Mesodermal cell (in vitro differentiated cells): ENCODE data around the gene DLG2.
"Not testable (repeated sequence)": the region's sequence is repeated elsewhere in the genome, so short reads cannot be mapped to it uniquely, and the experiment has no call there.

Experiments used
- H3K27ac ChIP-seq: 2 replicates; pipeline ENCODE4 v1.7.0; 2013; ENCODE audit warnings: mild to moderate bottlenecking, low read depth, low read length, moderate library complexity; ENCODE audit not compliant: severe bottlenecking
- H3K36me3 ChIP-seq: 2 replicates; pipeline ENCODE4 v1.7.1; 2013; ENCODE audit warnings: mild to moderate bottlenecking, low read length, moderate library complexity; ENCODE audit not compliant: control insufficient read depth, insufficient read depth
- H3K4me1 ChIP-seq: one replicate; pipeline ENCODE4 v1.7.1; 2013; ENCODE audit warnings: mild to moderate bottlenecking, low read length; ENCODE audit not compliant: insufficient read depth, control insufficient read depth, poor library complexity, severe bottlenecking
- H3K4me3 ChIP-seq: 2 replicates; pipeline ENCODE4 v1.7.0; 2013; ENCODE audit warnings: low read length, control low read depth, mild to moderate bottlenecking; ENCODE audit not compliant: insufficient read depth, poor library complexity, severe bottlenecking; ENCODE audit errors: extremely low read depth
- H3K9me3 ChIP-seq: 2 replicates; pipeline ENCODE4 v1.7.1; 2013; ENCODE audit warnings: mild to moderate bottlenecking, low read length, moderate library complexity; ENCODE audit not compliant: control insufficient read depth
- WGBS, 2 experiments: methylation state at CpG; one replicate each; pipeline ENCODE4 v1.1.5; 2013; ENCODE audit warnings: missing lambda C conversion rate in 2 of 2; ENCODE audit not compliant: insufficient coverage in 2 of 2; 5-methylcytosine and 5-hydroxymethylcytosine counted together

The DLG2 gene

GRCh38 chr11:85663080-85663752 lies 36.1 kb upstream of the DLG2 start:
- Histone ChIP-seq H3K36me3 (peaks cover 9% of the 10 kb centered on the region), H3K27ac (no peak overlapping the region), H3K4me3 (peak overlapping the region; percentile 86), H3K9me3 (no peaks in the 10 kb centered on the region), H3K4me1 (no peaks in the 10 kb centered on the region)
- 2% methylated on average over 3 to 7 of the region's 10 CpGs for WGBS, 2 experiments

DNA sequence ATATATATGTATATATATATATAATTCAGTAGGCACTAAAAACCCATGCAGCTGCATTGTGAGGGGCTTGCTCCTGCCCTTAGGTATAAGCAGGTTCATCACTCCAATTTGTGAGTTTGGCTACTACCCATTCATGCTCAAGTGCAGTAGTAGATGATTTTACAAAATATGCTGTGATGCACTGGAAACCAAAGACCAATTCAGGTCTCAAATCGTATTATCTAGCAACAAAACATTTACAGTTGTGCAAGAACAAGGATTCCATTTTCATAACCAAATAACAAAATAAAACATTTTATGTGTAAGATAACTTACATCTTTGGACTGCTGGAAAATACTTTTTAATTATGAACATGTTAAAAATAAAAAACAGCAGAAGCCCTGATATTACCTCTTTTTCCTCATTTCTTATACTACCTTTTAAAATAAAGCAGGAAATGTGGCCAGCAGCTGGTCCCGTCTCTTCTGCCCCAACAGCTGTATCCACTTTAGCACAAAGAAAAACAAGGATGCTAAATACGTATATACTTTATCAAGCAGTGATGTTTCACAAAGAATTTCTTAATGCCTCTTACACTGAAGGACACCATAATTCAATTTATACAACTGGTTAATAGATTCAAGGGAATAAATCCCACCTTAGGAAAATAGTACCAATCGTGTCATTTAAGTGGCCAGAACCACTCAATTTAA lies 35.0 kb upstream of the DLG2 start:
- no peaks in the 10 kb centered on the region for H3K4me1 ChIP-seq
- H3K9me3 ChIP-seq, result no peaks in the 10 kb centered on the region
- no CpG with 5 or more reads among the region's 4 CpGs for WGBS, 2 experiments
- H3K27ac ChIP-seq, result no peak overlapping the region
- peaks cover 10% of the 10 kb centered on the region for H3K36me3 ChIP-seq
- H3K4me3 ChIP-seq, result peak overlapping the region; percentile 86

DNA sequence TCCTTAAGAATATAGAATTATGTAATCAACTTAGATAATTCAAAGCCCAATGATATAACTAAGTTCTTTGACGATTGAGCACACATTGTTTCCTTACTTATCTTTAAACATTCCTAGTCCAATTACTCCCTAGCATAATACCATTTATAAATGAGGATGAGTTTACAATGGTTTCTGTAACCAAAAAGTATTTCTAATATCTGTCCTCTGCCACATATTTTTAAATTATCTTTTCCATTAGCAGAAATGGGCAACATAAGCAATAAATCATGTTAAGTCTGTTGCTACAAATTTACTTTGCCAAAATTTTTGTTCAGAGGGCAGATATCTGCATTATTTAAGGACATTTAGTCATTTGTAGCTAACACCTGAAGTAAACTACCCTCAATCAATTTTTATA lies 31.0 kb upstream of the DLG2 start:
- H3K4me3 ChIP-seq, result no peak overlapping the region
- H3K36me3 ChIP-seq, result peaks cover 34% of the 10 kb centered on the region
- H3K9me3 ChIP-seq, result no peaks in the 10 kb centered on the region
- H3K4me1 ChIP-seq, result no peaks in the 10 kb centered on the region
- no CpG with 5 or more reads among the region's 1 CpG for WGBS, 2 experiments
- H3K27ac ChIP-seq, result no peak overlapping the region

GRCh38 chr11:85656777-85657176 lies 29.6 kb upstream of the DLG2 start:
- Histone ChIP-seq H3K9me3 (no peaks in the 10 kb centered on the region), H3K27ac (no peak overlapping the region), H3K36me3 (peaks cover 41% of the 10 kb centered on the region), H3K4me1 (no peaks in the 10 kb centered on the region), H3K4me3 (no peak overlapping the region)
- no CpG with 5 or more reads among the region's 1 CpG for whole genome bisulfite sequencing, 2 experiments

DNA sequence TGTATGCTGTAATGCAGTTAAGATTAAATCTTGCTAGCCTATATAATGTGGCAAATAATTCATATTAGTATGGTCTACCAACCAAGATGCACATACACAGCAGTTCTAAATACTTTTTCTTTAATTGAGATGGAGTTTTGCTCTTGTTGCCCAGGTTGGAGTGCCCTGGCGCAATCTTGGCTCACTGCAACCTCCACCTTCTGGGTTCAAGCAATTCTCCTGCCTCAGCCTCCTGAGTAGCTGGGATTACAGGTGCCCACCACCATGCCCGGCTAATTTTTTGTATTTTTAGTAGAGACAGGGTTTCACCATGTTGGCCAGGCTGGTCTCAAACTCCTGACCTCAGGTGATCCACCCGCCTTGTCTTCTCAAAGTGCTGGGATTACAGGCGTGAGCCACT lies 27.2 kb upstream of the DLG2 start:
- H3K4me3 ChIP-seq, H3K4me1 ChIP-seq, H3K9me3 ChIP-seq, H3K27ac ChIP-seq: not testable (repeated sequence)
- 100% methylated on average over 2 of the region's 4 CpGs; no CpG with 5 or more reads in 1 of the 2 experiments for WGBS, 2 experiments
- H3K36me3 ChIP-seq, result peaks cover 45% of the 10 kb centered on the region

DNA sequence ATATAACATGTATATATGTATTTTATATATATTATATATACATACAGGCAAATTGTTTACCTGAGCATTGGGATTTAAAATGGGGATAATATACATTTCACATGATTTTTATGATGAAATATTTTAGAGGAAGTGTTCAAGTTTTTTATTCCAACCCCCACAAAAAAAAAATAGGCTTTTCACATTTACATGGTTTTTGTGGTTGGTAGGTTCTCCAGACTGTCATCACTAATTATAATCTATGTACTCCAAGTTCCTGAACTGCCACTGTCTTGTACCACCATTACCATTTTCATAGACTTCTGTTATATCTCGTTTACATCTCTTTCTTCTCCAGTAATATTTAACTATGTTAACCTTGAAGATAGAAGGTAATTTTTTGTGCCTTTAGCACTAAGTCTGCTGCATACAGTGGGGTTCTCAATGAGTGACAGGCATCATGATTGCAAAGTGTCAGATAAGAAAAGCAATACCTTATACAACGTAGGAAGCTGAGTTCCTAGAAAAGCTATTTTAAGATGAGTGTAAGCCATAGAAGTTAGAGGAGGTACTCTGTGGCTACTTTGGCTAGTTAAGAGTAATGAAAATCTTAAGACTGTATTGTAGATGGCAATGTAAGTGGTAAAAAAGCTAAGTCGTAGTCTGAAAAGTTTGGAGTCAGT lies 25.8 kb upstream of the DLG2 start:
- no peaks in the 10 kb centered on the region for H3K9me3 ChIP-seq
- no peaks in the 10 kb centered on the region for H3K4me1 ChIP-seq
- H3K36me3 ChIP-seq, result peaks cover 40% of the 10 kb centered on the region
- 90% methylated on average over 1 of the region's 3 CpGs; no CpG with 5 or more reads in 1 of the 2 experiments for WGBS, 2 experiments
- no peak overlapping the region for H3K4me3 ChIP-seq
- no peak overlapping the region for H3K27ac ChIP-seq

DNA sequence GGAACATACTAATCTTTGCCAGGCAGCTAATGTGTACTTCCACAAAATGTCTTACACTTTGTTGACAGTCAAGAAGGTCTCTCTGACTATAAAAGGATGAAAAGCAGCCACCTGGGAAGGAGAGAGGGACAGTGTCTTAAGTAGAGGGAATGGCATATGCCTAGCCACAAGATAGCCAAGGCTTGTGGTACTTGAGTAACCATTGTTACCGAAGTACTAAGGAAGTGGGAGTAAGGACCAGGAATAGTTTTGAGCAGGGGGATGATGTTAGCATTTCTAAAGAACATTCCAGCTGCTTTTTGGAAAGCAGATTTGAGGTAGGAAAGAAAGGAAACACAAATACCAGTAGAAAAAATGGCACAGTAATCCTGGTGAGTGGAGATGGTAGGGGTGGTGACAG lies 24.0 kb upstream of the DLG2 start:
- H3K27ac ChIP-seq, result no peak overlapping the region
- WGBS, 2 experiments, result 83 to 90% methylated on average over 1 of the region's 1 CpG

GRCh38 chr11:85647604-85648299 lies 20.6 kb upstream of the DLG2 start, which contains the start of gene TMEM126A:
Gene TMEM126A (plus strand): TSS chr11:85647967. CDS start chr11:85650256, 2,289 bp downstream.
- Histone ChIP-seq H3K4me1 (no peaks in the 10 kb centered on the region), H3K36me3 (peaks cover 11% of the 10 kb centered on the region), H3K4me3 (peak within 1 kb of the TSS; percentile 63), H3K27ac (peak within 1 kb of the TSS; percentile 68), H3K9me3 (no peaks in the 10 kb centered on the region)
- 0 to 1% methylated on average over 25 of the region's 33 CpGs for WGBS, 2 experiments

More for the DNA sequence above, 24.0 kb upstream of the DLG2 start:
- Histone ChIP-seq H3K4me1 (no peaks in the 10 kb centered on the region), H3K4me3 (no peak overlapping the region), H3K36me3 (peaks cover 31% of the 10 kb centered on the region), H3K9me3 (no peaks in the 10 kb centered on the region)

- H3K4me1 ChIP-seq, result no peaks in the 10 kb centered on the region
- H3K36me3 ChIP-seq, result peaks cover 11% of the 10 kb centered on the region
- no peaks in the 10 kb centered on the region for H3K9me3 ChIP-seq
- WGBS, 2 experiments, result 93% methylated on average over 2 of the region's 2 CpGs; no CpG with 5 or more reads in 1 of the 2 experiments
- peak overlapping the region; percentile 62 for H3K27ac ChIP-seq
- peak overlapping the region; percentile 63 for H3K4me3 ChIP-seq
Observed at GRCh38 chr11:85647078-85647477, 19.9 kb upstream of the DLG2 start.

GRCh38 chr11:85643191-85643614 lies 16.1 kb upstream of the DLG2 start:
- Histone ChIP-seq H3K4me3 (no peak overlapping the region), H3K4me1 (no peaks in the 10 kb centered on the region), H3K9me3 (no peaks in the 10 kb centered on the region), H3K27ac (no peak overlapping the region), H3K36me3 (peaks cover 3% of the 10 kb centered on the region)
- WGBS, 2 experiments, result 81% methylated on average over 2 of the region's 2 CpGs; no CpG with 5 or more reads in 1 of the 2 experiments
